PC-9 (cell line): Measurements from ENCODE around the gene ALPG. TPM values are rescaled to one million over a fixed set of nuclear protein-coding genes. Genes with fewer than 3 reads are reported as not detected.

ENCODE experiments used
- BruUV-seq: library from RNA; stranded (reverse); fragments of 400-500 nt; replicated peaks from 2 replicates; lab custom pipeline; 2021; lab: Mats Ljungman, UMichigan
- CTCF ChIA-PET: fragments of 300-600 bp; sonication (Branson Sonifier 250); formaldehyde crosslinking; loops from one replicate; lab custom pipeline; 2022; ENCODE audit warnings: antibody characterized with exemption; lab: Charles Lee
- POLR2A ChIA-PET: fragments of 300-600 bp; sonication (Branson Sonifier 250); formaldehyde crosslinking; loops from one replicate; lab custom pipeline; 2022; ENCODE audit warnings: antibody characterized with exemption; ENCODE audit not compliant: unreplicated experiment; lab: Charles Lee
- DNase-seq, 2 experiments: peaks; one replicate each; pipeline versions ENCODE4 v3.0.0 to v3.0.0-alpha.2; 2015 to 2022; ENCODE audit warnings: mixed read lengths in 1 of 2
- H2AFZ ChIP-seq: fragments of 200-600 bp; sonication (generic); 2 replicates; pipeline ENCODE4 v1.8.1; 2017; ENCODE audit warnings: antibody characterized with exemption
- H3F3A ChIP-seq: fragments of 200-600 bp; sonication (generic); 2 replicates; pipeline ENCODE4 v1.8.1; 2017; ENCODE audit warnings: antibody characterized with exemption, mild to moderate bottlenecking, low read depth; ENCODE audit not compliant: insufficient read depth
- H3K27ac ChIP-seq: fragments of 200-600 bp; sonication (generic); 2 replicates; pipeline ENCODE4 v1.6.1; 2016; ENCODE audit warnings: mixed run types
- H3K27me3 ChIP-seq: fragments of 200-600 bp; sonication (generic); 2 replicates; pipeline ENCODE4 v1.6.1; 2016; ENCODE audit warnings: low read depth, mixed run types; ENCODE audit not compliant: insufficient read depth
- H3K36me3 ChIP-seq: fragments of 200-600 bp; sonication (generic); 2 replicates; pipeline ENCODE4 v1.6.1; 2016; ENCODE audit warnings: low read depth, mixed run types
- H3K4me1 ChIP-seq: fragments of 200-600 bp; sonication (generic); replicated peaks from 2 replicates; pipeline ENCODE4 v1.6.1; 2016; ENCODE audit warnings: mixed run types; ENCODE audit not compliant: insufficient read depth
- H3K4me2 ChIP-seq: fragments of 200-600 bp; sonication (generic); 2 replicates; pipeline ENCODE4 v1.6.1; 2017; ENCODE audit warnings: mixed run types
- H3K4me3 ChIP-seq: fragments of 200-600 bp; sonication (generic); 2 replicates; pipeline ENCODE4 v1.6.1; 2016; ENCODE audit warnings: mixed run types
- H3K79me2 ChIP-seq: fragments of 200-600 bp; sonication (generic); 2 replicates; pipeline ENCODE4 v1.6.1; 2017; ENCODE audit warnings: low read depth, mixed run types
- H3K9me2 ChIP-seq: fragments of 200-600 bp; sonication (generic); 2 replicates; pipeline ENCODE4 v1.8.1; 2017; ENCODE audit warnings: mild to moderate bottlenecking; ENCODE audit not compliant: insufficient read depth
- H3K9me3 ChIP-seq: fragments of 200-600 bp; sonication (generic); 2 replicates; pipeline ENCODE4 v1.8.1; 2016; ENCODE audit warnings: low read depth; ENCODE audit not compliant: insufficient read depth
- H4K20me1 ChIP-seq: fragments of 200-600 bp; sonication (generic); 2 replicates; pipeline ENCODE4 v1.8.1; 2017; ENCODE audit not compliant: insufficient read depth
- EZH2 ChIP-seq: fragments of 200-600 bp; sonication (generic); IDR thresholded peaks from 2 replicates; pipeline ENCODE4 v1.8.0; 2017; ENCODE audit warnings: antibody characterized with exemption, low read depth
- intact Hi-C: fragments of 100-400 bp; cut with micrococcal nuclease; formaldehyde crosslinking; loops from one replicate; pipeline ENCODE4 v1.10.0; 2022; ENCODE audit not compliant: unreplicated experiment
- total RNA-seq: library from RNA; stranded (reverse); gene quantifications from 2 replicates; pipeline ENCODE4 v1.2.3, GENCODE V29; 2021
- TF ChIP-seq, protein P1 (sequence below): fragments of 200-600 bp; sonication (generic); conservative IDR thresholded peaks from 2 replicates; pipeline ENCODE4 v1.6.1; 2017; ENCODE audit warnings: mixed run types, antibody characterized with exemption, mild to moderate bottlenecking, moderate library complexity

ALPG gene
- total RNA-seq, 1 experiment from 2014 or later: 0.76 TPM

GRCh38 chr2:232415138-232415690, 8.6 kb downstream of the ALPG start:
- no peak for DNase-seq
- ChIA-PET CTCF (no interaction called here), POLR2A (no interaction called here)
- no peaks in the 10 kb centered on the region for H3K9me3 ChIP-seq
- H3K4me3 ChIP-seq: no peak overlapping the region
- no peak overlapping the region for H3K4me2 ChIP-seq
- H3K9me2 ChIP-seq: no peaks in the 10 kb centered on the region
- H4K20me1 ChIP-seq: no peaks in the 10 kb centered on the region
- no peaks in the 10 kb centered on the region; the same call in 1 of the 2 replicates for H3F3A ChIP-seq
- H3K79me2 ChIP-seq: no peaks in the 10 kb centered on the region
- H3K27ac ChIP-seq: no peak overlapping the region
- intact Hi-C loops: no loop called here
- no peak overlapping the region for H2AFZ ChIP-seq
- no peaks in the 10 kb centered on the region for H3K36me3 ChIP-seq
- no peaks in the 10 kb centered on the region for H3K27me3 ChIP-seq
- BruUV-seq: no TSS peak
- no peaks in the 10 kb centered on the region for H3K4me1 ChIP-seq
- no peak for TF ChIP-seq EZH2
- TF ChIP-seq, protein P1, sequence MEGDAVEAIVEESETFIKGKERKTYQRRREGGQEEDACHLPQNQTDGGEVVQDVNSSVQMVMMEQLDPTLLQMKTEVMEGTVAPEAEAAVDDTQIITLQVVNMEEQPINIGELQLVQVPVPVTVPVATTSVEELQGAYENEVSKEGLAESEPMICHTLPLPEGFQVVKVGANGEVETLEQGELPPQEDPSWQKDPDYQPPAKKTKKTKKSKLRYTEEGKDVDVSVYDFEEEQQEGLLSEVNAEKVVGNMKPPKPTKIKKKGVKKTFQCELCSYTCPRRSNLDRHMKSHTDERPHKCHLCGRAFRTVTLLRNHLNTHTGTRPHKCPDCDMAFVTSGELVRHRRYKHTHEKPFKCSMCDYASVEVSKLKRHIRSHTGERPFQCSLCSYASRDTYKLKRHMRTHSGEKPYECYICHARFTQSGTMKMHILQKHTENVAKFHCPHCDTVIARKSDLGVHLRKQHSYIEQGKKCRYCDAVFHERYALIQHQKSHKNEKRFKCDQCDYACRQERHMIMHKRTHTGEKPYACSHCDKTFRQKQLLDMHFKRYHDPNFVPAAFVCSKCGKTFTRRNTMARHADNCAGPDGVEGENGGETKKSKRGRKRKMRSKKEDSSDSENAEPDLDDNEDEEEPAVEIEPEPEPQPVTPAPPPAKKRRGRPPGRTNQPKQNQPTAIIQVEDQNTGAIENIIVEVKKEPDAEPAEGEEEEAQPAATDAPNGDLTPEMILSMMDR: no peak

GRCh38 chr2:232415736-232416520, 9.3 kb downstream of the ALPG start:
- H3K9me3 ChIP-seq: no peaks in the 10 kb centered on the region
- H3F3A ChIP-seq: no peaks in the 10 kb centered on the region; the same call in 1 of the 2 replicates
- H3K9me2 ChIP-seq: no peaks in the 10 kb centered on the region
- intact Hi-C loops: no loop called here
- BruUV-seq: no TSS peak
- no peak overlapping the region for H3K27ac ChIP-seq
- H3K36me3 ChIP-seq: no peaks in the 10 kb centered on the region
- no peak overlapping the region for H3K4me2 ChIP-seq
- TF ChIP-seq, protein P1: no peak
- TF ChIP-seq EZH2: no peak
- ChIA-PET POLR2A (no interaction called here), CTCF (no interaction called here)
- H3K27me3 ChIP-seq: no peaks in the 10 kb centered on the region
- H3K4me1 ChIP-seq: no peaks in the 10 kb centered on the region
- H3K4me3 ChIP-seq: no peak overlapping the region
- H4K20me1 ChIP-seq: no peaks in the 10 kb centered on the region
- no peak overlapping the region for H2AFZ ChIP-seq
- DNase-seq: peak in 1 of 2 experiments; percentile 38
- H3K79me2 ChIP-seq: no peaks in the 10 kb centered on the region

DNA sequence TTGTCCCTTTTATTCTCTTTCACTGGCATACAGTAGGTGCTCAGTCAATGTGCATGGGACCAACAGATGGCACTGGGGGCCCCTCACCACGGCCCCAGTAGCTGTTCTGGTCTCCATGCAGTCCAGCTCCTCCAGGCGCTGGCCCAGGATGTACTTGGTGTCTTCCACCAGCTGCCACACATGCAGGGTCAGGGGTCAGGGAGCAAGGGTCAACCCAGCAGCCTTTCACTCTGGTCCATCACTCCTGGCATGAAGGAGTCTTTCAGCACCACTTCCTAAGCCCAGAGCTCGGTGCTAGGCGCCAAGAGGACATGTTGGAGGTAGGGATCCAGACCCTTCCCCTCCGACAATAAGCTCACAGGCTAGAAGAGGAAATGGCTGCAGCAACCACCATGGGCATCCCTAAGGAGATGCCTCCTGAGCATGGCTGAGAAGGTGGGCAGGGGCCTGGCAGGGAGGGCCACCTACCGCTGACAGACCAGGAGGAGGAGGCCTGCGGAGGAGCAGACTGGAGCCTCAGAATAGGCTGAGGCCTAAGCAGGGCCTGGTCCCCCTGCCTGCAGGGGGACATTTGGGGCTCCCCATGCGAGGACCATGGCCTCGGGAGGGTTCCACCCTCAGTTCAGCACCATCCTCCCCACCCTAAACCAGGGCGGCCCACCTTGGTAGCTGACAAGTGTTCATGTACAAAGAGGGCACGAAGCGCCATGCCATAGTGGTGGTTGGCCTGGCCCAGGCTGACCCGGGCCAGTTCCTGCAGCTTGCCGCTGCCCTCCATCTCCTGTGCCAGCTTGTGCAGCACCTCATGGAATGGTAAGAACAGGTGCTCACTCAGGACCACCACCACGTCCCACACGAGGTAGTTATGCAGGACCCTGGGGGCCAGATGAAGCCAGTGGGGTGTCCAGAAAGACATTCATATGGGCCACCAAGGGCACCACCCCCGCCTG, 10.2 kb downstream of the ALPG start:
- BruUV-seq: no TSS peak
- Histone ChIP-seq H3K9me3 (no peaks in the 10 kb centered on the region), H3F3A (peaks cover 4% of the 10 kb centered on the region; the same call in 1 of the 2 replicates), H3K79me2 (no peaks in the 10 kb centered on the region), H3K4me1 (peaks cover 5% of the 10 kb centered on the region; the same call in 1 of the 2 replicates), H3K9me2 (no peaks in the 10 kb centered on the region), H2AFZ (no peak overlapping the region), H3K27me3 (no peaks in the 10 kb centered on the region), H4K20me1 (no peaks in the 10 kb centered on the region), H3K36me3 (no peaks in the 10 kb centered on the region), H3K4me3 (no peak overlapping the region), H3K27ac (no peak overlapping the region), H3K4me2 (no peak overlapping the region)
- intact Hi-C loops: no loop called here
- CTCF ChIA-PET: interaction anchor here (0.8 kb wide), 1 partner anchor 48 kb away, joined by 3 read pairs; no protein-coding TSS in a partner anchor
- DNase-seq: no peak
- POLR2A ChIA-PET: interaction anchor here (0.7 to 1.1 kb wide), 2 partner anchors 31 to 38 kb away, joined by 5 to 8 read pairs; partner anchors contain the start of gene ALPP
- TF ChIP-seq, protein P1: no peak
- no peak for TF ChIP-seq EZH2
